ENCODE data around the gene ANK2. TPM values are rescaled to one million over a fixed set of nuclear protein-coding genes. Genes with fewer than 3 reads are reported as not detected.

The ANK2 gene
- total and polyA plus RNA-seq, 5 donors from 2014 or later: not detected

DNA sequence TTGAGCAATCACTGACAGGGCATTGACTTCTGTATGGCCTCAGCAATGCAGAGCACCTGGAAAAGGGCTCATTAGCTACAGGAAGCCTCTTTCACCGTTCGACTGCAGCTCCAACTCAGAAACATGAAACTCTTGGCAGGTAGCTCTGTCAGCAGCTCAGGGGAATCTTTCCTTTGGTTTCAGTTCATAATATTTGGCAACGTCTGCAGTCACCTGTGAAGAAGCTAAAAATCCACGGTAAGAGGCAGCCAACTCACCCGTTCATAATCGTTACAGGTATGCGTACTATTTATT lies 357.2 kb downstream of the ANK2 start:
- no peaks in the 10 kb centered on the region for H3K9me3 ChIP-seq (ENCODE audit: control insufficient read depth in 2 of 2, low read length in 2 of 2)
- no peak overlapping the region for H3K27ac Mint-ChIP-seq
- no peaks in the 10 kb centered on the region for H3K9me3 Mint-ChIP-seq
- peaks cover 15% of the 10 kb centered on the region for H3K27me3 Mint-ChIP-seq
- H3K27me3 ChIP-seq (ENCODE audit: control insufficient read depth, insufficient read depth, low read length): peaks cover 4% of the 10 kb centered on the region
- H3K27ac ChIP-seq (ENCODE audit: insufficient read depth, low read length, poor library complexity, severe bottlenecking): no peak overlapping the region
- H3K4me1 Mint-ChIP-seq: peaks cover 0 to 4% (median 0%) of the 10 kb centered on the region in 4 donors
- no peaks in the 10 kb centered on the region for H3K4me1 ChIP-seq (ENCODE audit: control insufficient read depth, insufficient read depth, low read length, poor library complexity, severe bottlenecking)
- no peaks in the 10 kb centered on the region for H3K36me3 ChIP-seq (ENCODE audit: control insufficient read depth, insufficient read depth, low read length)
- H3K4me3 Mint-ChIP-seq: no peak overlapping the region
- ATAC-seq (ENCODE audit: low read depth in 2 of 2) (no peak), DNase-seq (no peak)
- no peaks in the 10 kb centered on the region for H3K36me3 Mint-ChIP-seq
- no peak overlapping the region for H3K4me3 ChIP-seq (ENCODE audit: low read depth, low read length)

- H3K36me3 ChIP-seq (ENCODE audit: control insufficient read depth, insufficient read depth, low read length): no peaks in the 10 kb centered on the region
- no peaks in the 10 kb centered on the region for H3K9me3 ChIP-seq (ENCODE audit: control insufficient read depth in 2 of 2, low read length in 2 of 2)
- Mint-ChIP-seq H3K27ac (no peak overlapping the region), H3K27me3 (peaks cover 19% of the 10 kb centered on the region), H3K4me3 (no peak overlapping the region), H3K9me3 (no peaks in the 10 kb centered on the region), H3K4me1 (peaks cover 0 to 4% (median 0%) of the 10 kb centered on the region in 4 donors), H3K36me3 (no peaks in the 10 kb centered on the region)
- no peak overlapping the region for H3K27ac ChIP-seq (ENCODE audit: insufficient read depth, low read length, poor library complexity, severe bottlenecking)
- ATAC-seq (ENCODE audit: low read depth in 2 of 2) (no peak), DNase-seq (no peak)
- H3K27me3 ChIP-seq (ENCODE audit: control insufficient read depth, insufficient read depth, low read length): peaks cover 4% of the 10 kb centered on the region
- no peak overlapping the region for H3K4me3 ChIP-seq (ENCODE audit: low read depth, low read length)
- no peaks in the 10 kb centered on the region for H3K4me1 ChIP-seq (ENCODE audit: control insufficient read depth, insufficient read depth, low read length, poor library complexity, severe bottlenecking)
These were observed 358.0 kb downstream of the ANK2 start for GRCh38 chr4:113407409-113407808.

- H3K9me3 Mint-ChIP-seq: no peaks in the 10 kb centered on the region
- no peak overlapping the region for H3K27ac Mint-ChIP-seq
- H3K27ac ChIP-seq (ENCODE audit: insufficient read depth, low read length, poor library complexity, severe bottlenecking): no peak overlapping the region
- peaks cover 0 to 4% (median 0%) of the 10 kb centered on the region in 4 donors for H3K4me1 Mint-ChIP-seq
- no peaks in the 10 kb centered on the region for H3K4me1 ChIP-seq (ENCODE audit: control insufficient read depth, insufficient read depth, low read length, poor library complexity, severe bottlenecking)
- no peaks in the 10 kb centered on the region for H3K36me3 Mint-ChIP-seq
- H3K4me3 Mint-ChIP-seq: no peak overlapping the region
- no peaks in the 10 kb centered on the region for H3K27me3 ChIP-seq (ENCODE audit: control insufficient read depth, insufficient read depth, low read length)
- no peaks in the 10 kb centered on the region for H3K36me3 ChIP-seq (ENCODE audit: control insufficient read depth, insufficient read depth, low read length)
- ATAC-seq (ENCODE audit: low read depth in 2 of 2) (no peak), DNase-seq (no peak)
- H3K27me3 Mint-ChIP-seq: peaks cover 23% of the 10 kb centered on the region
- H3K4me3 ChIP-seq (ENCODE audit: low read depth, low read length): no peak overlapping the region
- no peaks in the 10 kb centered on the region for H3K9me3 ChIP-seq (ENCODE audit: control insufficient read depth in 2 of 2, low read length in 2 of 2)
These were observed 359.7 kb downstream of the ANK2 start for GRCh38 chr4:113409181-113409580.

DNA sequence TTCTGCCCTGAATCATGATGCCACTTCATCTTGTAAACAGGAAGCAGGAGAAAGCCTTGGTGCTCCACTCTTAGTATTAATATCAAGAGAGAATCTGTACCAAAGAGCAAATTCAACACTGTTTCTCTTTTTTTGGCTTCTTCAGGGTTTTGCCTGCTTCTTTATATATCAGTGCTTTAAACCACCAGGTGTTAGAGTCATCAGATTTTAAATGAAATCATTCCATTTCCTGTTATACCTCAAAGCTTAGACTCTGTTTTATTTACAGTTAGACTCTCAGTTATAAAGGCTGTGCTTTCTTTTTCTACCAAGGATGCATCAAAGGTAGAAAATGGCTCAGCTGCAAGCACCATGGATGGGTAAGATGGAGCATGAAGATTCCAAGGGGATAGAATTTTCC lies 361.2 kb downstream of the ANK2 start:
- H3K36me3 Mint-ChIP-seq: no peaks in the 10 kb centered on the region
- H3K36me3 ChIP-seq (ENCODE audit: control insufficient read depth, insufficient read depth, low read length): no peaks in the 10 kb centered on the region
- peaks cover 23% of the 10 kb centered on the region for H3K27me3 Mint-ChIP-seq
- H3K27ac Mint-ChIP-seq: no peak overlapping the region
- no peaks in the 10 kb centered on the region for H3K27me3 ChIP-seq (ENCODE audit: control insufficient read depth, insufficient read depth, low read length)
- H3K4me1 ChIP-seq (ENCODE audit: control insufficient read depth, insufficient read depth, low read length, poor library complexity, severe bottlenecking): no peaks in the 10 kb centered on the region
- H3K27ac ChIP-seq (ENCODE audit: insufficient read depth, low read length, poor library complexity, severe bottlenecking): no peak overlapping the region
- DNase-seq: no peak
- peaks cover 0 to 5% (median 0%) of the 10 kb centered on the region in 7 donors for H3K9me3 Mint-ChIP-seq
- H3K4me1 Mint-ChIP-seq: peaks cover 0 to 4% (median 0%) of the 10 kb centered on the region in 4 donors
- no peak overlapping the region for H3K4me3 ChIP-seq (ENCODE audit: low read depth, low read length)
- no peaks in the 10 kb centered on the region for H3K9me3 ChIP-seq (ENCODE audit: control insufficient read depth in 2 of 2, low read length in 2 of 2)
- H3K4me3 Mint-ChIP-seq: no peak overlapping the region
- ATAC-seq (ENCODE audit: low read depth in 2 of 2): no peak

DNA sequence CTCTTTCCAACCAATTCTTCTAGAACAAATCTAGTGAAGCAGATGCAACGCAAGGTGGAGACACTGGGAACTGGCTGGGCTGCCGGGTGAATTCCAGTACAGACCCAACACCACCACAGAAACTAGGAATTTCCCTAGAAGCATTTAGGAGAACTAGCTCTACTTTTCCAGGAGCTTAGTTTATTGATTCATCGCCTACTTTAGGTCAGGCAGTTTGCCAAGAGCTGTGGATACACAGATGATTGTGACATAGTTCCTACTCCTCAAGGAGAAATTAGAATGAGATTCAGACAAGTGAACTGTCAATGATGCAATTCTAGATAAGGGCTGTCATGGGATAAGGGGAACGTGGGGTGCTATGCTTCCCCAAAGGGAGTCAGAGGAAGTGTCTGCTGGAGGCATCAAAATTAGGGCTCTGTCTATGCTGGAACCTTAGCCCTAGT lies 362.1 kb downstream of the ANK2 start:
- Histone ChIP-seq H3K4me1 (ENCODE audit: control insufficient read depth, insufficient read depth, low read length, poor library complexity, severe bottlenecking) (no peaks in the 10 kb centered on the region), H3K9me3 (ENCODE audit: control insufficient read depth in 2 of 2, low read length in 2 of 2) (no peaks in the 10 kb centered on the region), H3K27me3 (ENCODE audit: control insufficient read depth, insufficient read depth, low read length) (no peaks in the 10 kb centered on the region), H3K36me3 (ENCODE audit: control insufficient read depth, insufficient read depth, low read length) (no peaks in the 10 kb centered on the region), H3K27ac (ENCODE audit: insufficient read depth, low read length, poor library complexity, severe bottlenecking) (no peak overlapping the region), H3K4me3 (ENCODE audit: low read depth, low read length) (no peak overlapping the region)
- DNase-seq (no peak), ATAC-seq (ENCODE audit: low read depth in 2 of 2) (no peak)
- H3K4me3 Mint-ChIP-seq: no peak overlapping the region
- H3K4me1 Mint-ChIP-seq: peaks cover 0 to 4% (median 0%) of the 10 kb centered on the region in 4 donors
- no peaks in the 10 kb centered on the region for H3K36me3 Mint-ChIP-seq
- H3K9me3 Mint-ChIP-seq: peaks cover 0 to 5% (median 0%) of the 10 kb centered on the region in 7 donors
- H3K27me3 Mint-ChIP-seq: peaks cover 23% of the 10 kb centered on the region
- H3K27ac Mint-ChIP-seq: no peak overlapping the region

- no peak overlapping the region for H3K4me3 Mint-ChIP-seq
- no peaks in the 10 kb centered on the region for H3K4me1 Mint-ChIP-seq
These were observed 370.2 kb downstream of the ANK2 start for GRCh38 chr4:113419631-113420030.

GRCh38 chr4:113420938-113421337 lies 371.5 kb downstream of the ANK2 start:
- peaks cover 3 to 4% of the 10 kb centered on the region in 2 experiments for H3K9me3 ChIP-seq (ENCODE audit: control insufficient read depth in 2 of 2, low read length in 2 of 2)
- no peaks in the 10 kb centered on the region for H3K4me1 ChIP-seq (ENCODE audit: control insufficient read depth, insufficient read depth, low read length, poor library complexity, severe bottlenecking)
- no peak overlapping the region for H3K4me3 ChIP-seq (ENCODE audit: low read depth, low read length)
- ATAC-seq (ENCODE audit: low read depth in 2 of 2) (no peak), DNase-seq (no peak)
- peaks cover 4% of the 10 kb centered on the region for H3K27me3 ChIP-seq (ENCODE audit: control insufficient read depth, insufficient read depth, low read length)
- Mint-ChIP-seq H3K9me3 (peaks cover 1 to 24% (median 10%) of the 10 kb centered on the region in 7 donors), H3K4me1 (no peaks in the 10 kb centered on the region), H3K27me3 (peaks cover 11% of the 10 kb centered on the region), H3K36me3 (peaks cover 3% of the 10 kb centered on the region), H3K4me3 (no peak overlapping the region), H3K27ac (no peak overlapping the region)
- H3K27ac ChIP-seq (ENCODE audit: insufficient read depth, low read length, poor library complexity, severe bottlenecking): no peak overlapping the region
- H3K36me3 ChIP-seq (ENCODE audit: control insufficient read depth, insufficient read depth, low read length): no peaks in the 10 kb centered on the region

More at GRCh38 chr4:113419631-113420030, 370.2 kb downstream of the ANK2 start:
- Mint-ChIP-seq H3K27ac (no peak overlapping the region), H3K27me3 (peaks cover 11% of the 10 kb centered on the region), H3K36me3 (peaks cover 3% of the 10 kb centered on the region), H3K9me3 (peaks cover 1 to 30% (median 10%) of the 10 kb centered on the region in 7 donors)
- DNase-seq: no peak
- Histone ChIP-seq H3K36me3 (ENCODE audit: control insufficient read depth, insufficient read depth, low read length) (no peaks in the 10 kb centered on the region), H3K27ac (ENCODE audit: insufficient read depth, low read length, poor library complexity, severe bottlenecking) (no peak overlapping the region), H3K9me3 (ENCODE audit: control insufficient read depth in 2 of 2, low read length in 2 of 2) (peaks cover 3 to 4% of the 10 kb centered on the region in 2 experiments), H3K4me1 (ENCODE audit: control insufficient read depth, insufficient read depth, low read length, poor library complexity, severe bottlenecking) (no peaks in the 10 kb centered on the region), H3K27me3 (ENCODE audit: control insufficient read depth, insufficient read depth, low read length) (peaks cover 4% of the 10 kb centered on the region), H3K4me3 (ENCODE audit: low read depth, low read length) (no peak overlapping the region)
- ATAC-seq (ENCODE audit: low read depth in 2 of 2): no peak

GRCh38 chr4:113423631-113424030 lies 374.2 kb downstream of the ANK2 start:
- Mint-ChIP-seq H3K4me3 (no peak overlapping the region), H3K4me1 (no peaks in the 10 kb centered on the region), H3K27me3 (peaks cover 3% of the 10 kb centered on the region), H3K27ac (no peak overlapping the region), H3K9me3 (peaks cover 1 to 25% (median 10%) of the 10 kb centered on the region in 7 donors), H3K36me3 (peaks cover 3% of the 10 kb centered on the region)
- Histone ChIP-seq H3K27me3 (ENCODE audit: control insufficient read depth, insufficient read depth, low read length) (peaks cover 2% of the 10 kb centered on the region), H3K36me3 (ENCODE audit: control insufficient read depth, insufficient read depth, low read length) (no peaks in the 10 kb centered on the region), H3K9me3 (ENCODE audit: control insufficient read depth in 2 of 2, low read length in 2 of 2) (peaks cover 3 to 4% of the 10 kb centered on the region in 2 experiments), H3K4me3 (ENCODE audit: low read depth, low read length) (no peak overlapping the region), H3K27ac (ENCODE audit: insufficient read depth, low read length, poor library complexity, severe bottlenecking) (no peak overlapping the region), H3K4me1 (ENCODE audit: control insufficient read depth, insufficient read depth, low read length, poor library complexity, severe bottlenecking) (no peaks in the 10 kb centered on the region)
- DNase-seq (no peak), ATAC-seq (ENCODE audit: low read depth in 2 of 2) (no peak)

Measured in CD4-positive, CD25-positive, alpha-beta regulatory T cell (primary cell).